BLaER1 treated with 17β-estradiol and CSF1 and Interleukin-3, amounts not matched to agents 10 nM and 100 nM (cell line): Measurements from ENCODE around the gene UPF1.

Experiments used
- H3K27ac ChIP-seq, 11 experiments: shearing (Covaris generic); formaldehyde crosslinking; 2 replicates each; pipeline ENCODE4 v1.8.1; 2022
- H3K27me3 ChIP-seq, 11 experiments: shearing (Covaris generic); formaldehyde crosslinking; 2 replicates each; pipeline ENCODE4 v1.8.1; 2022
- H3K36me3 ChIP-seq, 11 experiments: shearing (Covaris generic); formaldehyde crosslinking; 2 replicates each; pipeline ENCODE4 v1.8.1; 2022
- H3K4me1 ChIP-seq, 10 experiments: shearing (Covaris generic); formaldehyde crosslinking; 2 replicates each; pipeline ENCODE4 v1.8.1; 2022
- H3K4me2 ChIP-seq, 11 experiments: shearing (Covaris generic); formaldehyde crosslinking; 2 replicates each; pipeline ENCODE4 v1.8.1; 2022
- H3K4me3 ChIP-seq, 10 experiments: shearing (Covaris generic); formaldehyde crosslinking; 2 replicates each; pipeline ENCODE4 v1.8.1; 2022
- H3K9ac ChIP-seq, 11 experiments: shearing (Covaris generic); formaldehyde crosslinking; 2 replicates each; pipeline ENCODE4 v1.8.1; 2022
- H3K9me3 ChIP-seq, 11 experiments: shearing (Covaris generic); formaldehyde crosslinking; replicated peaks in 1 of 11; 2 replicates each; pipeline ENCODE4 v1.8.1; 2022
- H4K20me1 ChIP-seq, 11 experiments: shearing (Covaris generic); formaldehyde crosslinking; 2 replicates each; pipeline ENCODE4 v1.8.1; 2022
- Cebpa-rat ChIP-seq, 11 experiments: shearing (Covaris generic); IDR thresholded peaks; 2 replicates each; pipeline ENCODE4 v1.8.1; 2022

The UPF1 gene

GRCh38 chr19:18795540-18795939 is 36.2 kb upstream of the UPF1 start:
- no peak overlapping the region for H3K9ac ChIP-seq
- H3K36me3 ChIP-seq: no peaks in the 10 kb centered on the region
- H3K27me3 ChIP-seq: peaks cover 84 to 99% (median 93%) of the 10 kb centered on the region in 11 experiments
- H3K27ac ChIP-seq: no peak overlapping the region
- H3K4me1 ChIP-seq: peaks cover 4 to 14% (median 9%) of the 10 kb centered on the region in 10 experiments; a peak in 16 of 20 replicates
- H4K20me1 ChIP-seq: peaks cover 0 to 45% (median 16%) of the 10 kb centered on the region in 11 experiments; a peak in 19 of 22 replicates
- peak overlapping the region in 5 of 11 experiments; percentile 6 to 50 (median 33); a peak in 6 of 22 replicates for H3K4me2 ChIP-seq
- no peak overlapping the region for H3K4me3 ChIP-seq
- TF ChIP-seq Cebpa-rat (IDR thresholded peaks at IDR 0.05): no peak
- H3K9me3 ChIP-seq: no peaks in the 10 kb centered on the region

GRCh38 chr19:18796239-18796638 is 35.5 kb upstream of the UPF1 start:
- Histone ChIP-seq H4K20me1 (peaks cover 0 to 43% (median 10%) of the 10 kb centered on the region in 11 experiments; a peak in 15 of 22 replicates), H3K36me3 (no peaks in the 10 kb centered on the region), H3K4me3 (no peak overlapping the region), H3K4me1 (peaks cover 0 to 10% (median 7%) of the 10 kb centered on the region in 10 experiments; a peak in 9 of 20 replicates), H3K9ac (no peak overlapping the region), H3K9me3 (no peaks in the 10 kb centered on the region), H3K4me2 (peak overlapping the region in 1 of 11 experiments; percentile 50; a peak in 2 of 22 replicates), H3K27ac (no peak overlapping the region), H3K27me3 (peaks cover 77 to 99% (median 89%) of the 10 kb centered on the region in 11 experiments)
- TF ChIP-seq Cebpa-rat (IDR thresholded peaks at IDR 0.05): no peak

GRCh38 chr19:18798384-18799352 is 33.1 kb upstream of the UPF1 start:
- H3K4me3 ChIP-seq: no peak overlapping the region
- no peak overlapping the region for H3K9ac ChIP-seq
- H3K36me3 ChIP-seq: no peaks in the 10 kb centered on the region
- no peak overlapping the region for H3K4me2 ChIP-seq
- H3K27me3 ChIP-seq: peaks cover 52 to 75% (median 65%) of the 10 kb centered on the region in 11 experiments
- peaks cover 0 to 22% (median 0%) of the 10 kb centered on the region in 11 experiments; a peak in 5 of 22 replicates for H4K20me1 ChIP-seq
- no peak overlapping the region for H3K27ac ChIP-seq
- no peaks in the 10 kb centered on the region for H3K9me3 ChIP-seq
- peaks cover 0 to 10% (median 7%) of the 10 kb centered on the region in 10 experiments; a peak in 8 of 20 replicates for H3K4me1 ChIP-seq
- no peak for TF ChIP-seq Cebpa-rat (IDR thresholded peaks at IDR 0.05)

- H3K36me3 ChIP-seq: no peaks in the 10 kb centered on the region
- H3K27me3 ChIP-seq: peaks cover 44 to 67% (median 58%) of the 10 kb centered on the region in 11 experiments
- H3K27ac ChIP-seq: no peak overlapping the region
- no peak overlapping the region for H3K4me3 ChIP-seq
- no peak for TF ChIP-seq Cebpa-rat (IDR thresholded peaks at IDR 0.05)
- peaks cover 0 to 20% (median 0%) of the 10 kb centered on the region in 11 experiments; a peak in 3 of 22 replicates for H4K20me1 ChIP-seq
- no peak overlapping the region for H3K4me2 ChIP-seq
- no peaks in the 10 kb centered on the region for H3K9me3 ChIP-seq
- no peak overlapping the region for H3K9ac ChIP-seq
- H3K4me1 ChIP-seq: peaks cover 0 to 10% (median 7%) of the 10 kb centered on the region in 10 experiments; a peak in 8 of 20 replicates
Measured at GRCh38 chr19:18799389-18799970, 32.3 kb upstream of the UPF1 start.

- no peaks in the 10 kb centered on the region for H3K36me3 ChIP-seq
- no peak overlapping the region for H3K4me2 ChIP-seq
- H3K9me3 ChIP-seq: no peaks in the 10 kb centered on the region
- peaks cover 38 to 61% (median 52%) of the 10 kb centered on the region in 11 experiments for H3K27me3 ChIP-seq
- H4K20me1 ChIP-seq: peaks cover 0 to 20% (median 0%) of the 10 kb centered on the region in 11 experiments; a peak in 3 of 22 replicates
- no peak overlapping the region for H3K9ac ChIP-seq
- H3K4me3 ChIP-seq: no peak overlapping the region
- no peak for TF ChIP-seq Cebpa-rat (IDR thresholded peaks at IDR 0.05)
- peaks cover 0 to 10% (median 7%) of the 10 kb centered on the region in 10 experiments; a peak in 8 of 20 replicates for H3K4me1 ChIP-seq
- H3K27ac ChIP-seq: no peak overlapping the region
Measured at GRCh38 chr19:18800079-18800478, 31.7 kb upstream of the UPF1 start.

- H3K4me3 ChIP-seq: no peak overlapping the region
- H3K4me1 ChIP-seq: peaks cover 0 to 6% (median 3%) of the 10 kb centered on the region in 10 experiments; a peak in 8 of 20 replicates
- peaks cover 0 to 20% (median 0%) of the 10 kb centered on the region in 11 experiments; a peak in 2 of 22 replicates for H4K20me1 ChIP-seq
- H3K27me3 ChIP-seq: peaks cover 33 to 55% (median 46%) of the 10 kb centered on the region in 11 experiments
- no peaks in the 10 kb centered on the region for H3K9me3 ChIP-seq
- H3K9ac ChIP-seq: no peak overlapping the region
- H3K27ac ChIP-seq: no peak overlapping the region
- H3K36me3 ChIP-seq: no peaks in the 10 kb centered on the region
- no peak for TF ChIP-seq Cebpa-rat (IDR thresholded peaks at IDR 0.05)
- H3K4me2 ChIP-seq: no peak overlapping the region
Measured at GRCh38 chr19:18800636-18801035, 31.1 kb upstream of the UPF1 start.

- H3K36me3 ChIP-seq: no peaks in the 10 kb centered on the region
- H3K4me3 ChIP-seq: no peak overlapping the region
- H4K20me1 ChIP-seq: peaks cover 0 to 15% (median 0%) of the 10 kb centered on the region in 11 experiments; a peak in 2 of 22 replicates
- no peaks in the 10 kb centered on the region for H3K4me1 ChIP-seq
- no peak overlapping the region for H3K9ac ChIP-seq
- no peaks in the 10 kb centered on the region for H3K9me3 ChIP-seq
- H3K4me2 ChIP-seq: no peak overlapping the region
- TF ChIP-seq Cebpa-rat (IDR thresholded peaks at IDR 0.05): no peak
- no peak overlapping the region for H3K27ac ChIP-seq
- H3K27me3 ChIP-seq: peaks cover 15 to 38% (median 29%) of the 10 kb centered on the region in 11 experiments
Measured at GRCh38 chr19:18802354-18802753, 29.4 kb upstream of the UPF1 start.

GRCh38 chr19:18803550-18804138 is 28.1 kb upstream of the UPF1 start:
- TF ChIP-seq Cebpa-rat (IDR thresholded peaks at IDR 0.05): no peak
- H4K20me1 ChIP-seq: peaks cover 0 to 9% (median 0%) of the 10 kb centered on the region in 11 experiments; a peak in 2 of 22 replicates
- H3K9ac ChIP-seq: no peak overlapping the region
- H3K4me2 ChIP-seq: no peak overlapping the region
- H3K4me3 ChIP-seq: no peak overlapping the region
- no peak overlapping the region for H3K27ac ChIP-seq
- H3K36me3 ChIP-seq: no peaks in the 10 kb centered on the region
- no peaks in the 10 kb centered on the region for H3K9me3 ChIP-seq
- H3K4me1 ChIP-seq: peaks cover 0 to 8% (median 0%) of the 10 kb centered on the region in 10 experiments; a peak in 6 of 20 replicates
- peaks cover 5 to 25% (median 16%) of the 10 kb centered on the region in 11 experiments; a peak in 19 of 22 replicates for H3K27me3 ChIP-seq
